Measurements from ENCODE around the gene GTF2H4. TPM values are rescaled to one million over a fixed set of nuclear protein-coding genes. Genes with fewer than 3 reads are reported as not detected.

Gene GTF2H4
- total RNA-seq, 2 donors from 2014 or later: 15.8 to 25.7 TPM

DNA sequence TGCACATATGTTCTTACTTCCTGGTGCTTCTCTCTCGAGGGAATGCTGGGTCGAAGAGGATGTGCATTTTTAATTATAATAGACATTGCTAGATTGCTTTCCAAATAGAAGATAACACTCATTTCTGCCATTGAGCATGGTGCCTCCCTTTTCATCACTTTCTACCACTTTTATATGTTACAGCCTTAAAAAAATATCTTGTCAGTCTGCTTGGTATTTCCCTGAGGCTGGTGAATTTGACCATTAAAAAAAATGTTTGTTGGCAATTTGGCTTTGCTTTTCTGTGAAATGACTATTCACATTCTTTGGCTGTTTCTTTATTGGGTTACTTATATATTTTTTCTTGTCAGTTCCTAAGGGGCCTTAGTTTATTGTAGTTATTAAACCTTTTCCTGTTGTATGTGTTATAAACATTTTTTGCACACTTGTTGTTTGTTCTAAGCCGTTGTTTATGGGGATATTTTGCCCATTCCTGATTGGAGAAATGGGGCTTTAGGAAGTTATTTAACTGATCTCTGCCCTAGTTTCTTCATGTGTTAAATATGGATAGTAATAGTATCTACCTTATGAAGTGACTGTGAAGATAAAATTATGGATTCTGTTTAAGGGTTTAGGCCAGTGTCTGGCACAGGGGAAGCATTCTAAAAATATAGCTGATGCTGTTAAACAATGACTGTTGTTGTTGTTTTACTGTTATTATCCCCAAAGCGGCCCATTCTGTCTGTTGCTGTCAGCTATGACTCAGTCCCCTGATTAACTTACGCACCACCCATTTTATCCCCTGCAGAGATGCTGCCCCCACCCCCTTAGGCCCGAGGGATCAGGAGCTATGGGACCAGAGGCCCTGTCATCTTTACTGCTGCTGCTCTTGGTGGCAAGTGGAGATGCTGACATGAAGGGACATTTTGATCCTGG is 19.8 kb upstream of the GTF2H4 start:
- H3K9ac ChIP-seq (ENCODE audit: low read depth in 2 of 2, low read length in 2 of 2): peak overlapping the region in 1 of 2 donors; percentile 2
- no peaks in the 10 kb centered on the region for H3K9me3 ChIP-seq
- no peak for DNase-seq
- no peak overlapping the region for H3K4me3 ChIP-seq
- TF ChIP-seq, protein P1, sequence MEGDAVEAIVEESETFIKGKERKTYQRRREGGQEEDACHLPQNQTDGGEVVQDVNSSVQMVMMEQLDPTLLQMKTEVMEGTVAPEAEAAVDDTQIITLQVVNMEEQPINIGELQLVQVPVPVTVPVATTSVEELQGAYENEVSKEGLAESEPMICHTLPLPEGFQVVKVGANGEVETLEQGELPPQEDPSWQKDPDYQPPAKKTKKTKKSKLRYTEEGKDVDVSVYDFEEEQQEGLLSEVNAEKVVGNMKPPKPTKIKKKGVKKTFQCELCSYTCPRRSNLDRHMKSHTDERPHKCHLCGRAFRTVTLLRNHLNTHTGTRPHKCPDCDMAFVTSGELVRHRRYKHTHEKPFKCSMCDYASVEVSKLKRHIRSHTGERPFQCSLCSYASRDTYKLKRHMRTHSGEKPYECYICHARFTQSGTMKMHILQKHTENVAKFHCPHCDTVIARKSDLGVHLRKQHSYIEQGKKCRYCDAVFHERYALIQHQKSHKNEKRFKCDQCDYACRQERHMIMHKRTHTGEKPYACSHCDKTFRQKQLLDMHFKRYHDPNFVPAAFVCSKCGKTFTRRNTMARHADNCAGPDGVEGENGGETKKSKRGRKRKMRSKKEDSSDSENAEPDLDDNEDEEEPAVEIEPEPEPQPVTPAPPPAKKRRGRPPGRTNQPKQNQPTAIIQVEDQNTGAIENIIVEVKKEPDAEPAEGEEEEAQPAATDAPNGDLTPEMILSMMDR (IDR thresholded peaks at IDR 0.05): no peak
- intact Hi-C loops (cut with DNase I): no loop called here
- peaks cover 6% of the 10 kb centered on the region for H3K4me1 ChIP-seq
- no peak overlapping the region for H3K27ac ChIP-seq
- no peaks in the 10 kb centered on the region for H3K27me3 ChIP-seq
- peaks cover 10% of the 10 kb centered on the region for H3K36me3 ChIP-seq

GRCh38 chr6:30888816-30889495 is 19.1 kb upstream of the GTF2H4 start:
- peaks cover 6% of the 10 kb centered on the region for H3K4me1 ChIP-seq
- intact Hi-C loops (cut with DNase I): no loop called here
- no peak overlapping the region for H3K27ac ChIP-seq
- peak overlapping the region in 1 of 2 donors; percentile 2 for H3K9ac ChIP-seq (ENCODE audit: low read depth in 2 of 2, low read length in 2 of 2)
- peaks cover 12% of the 10 kb centered on the region for H3K36me3 ChIP-seq
- H3K4me3 ChIP-seq: no peak overlapping the region
- no peaks in the 10 kb centered on the region for H3K27me3 ChIP-seq
- H3K9me3 ChIP-seq: no peaks in the 10 kb centered on the region
- TF ChIP-seq, protein P1 (IDR thresholded peaks at IDR 0.05): no peak
- no peak for DNase-seq

GRCh38 chr6:30889496-30889885 is 18.5 kb upstream of the GTF2H4 start:
- Histone ChIP-seq H3K4me1 (peaks cover 6% of the 10 kb centered on the region), H3K9me3 (no peaks in the 10 kb centered on the region), H3K36me3 (peaks cover 12% of the 10 kb centered on the region), H3K9ac (ENCODE audit: low read depth in 2 of 2, low read length in 2 of 2) (no peak overlapping the region), H3K27me3 (no peaks in the 10 kb centered on the region), H3K27ac (no peak overlapping the region), H3K4me3 (no peak overlapping the region)
- DNase-seq: no peak
- intact Hi-C loops (cut with DNase I): no loop called here
- TF ChIP-seq, protein P1 (IDR thresholded peaks at IDR 0.05): no peak

DNA sequence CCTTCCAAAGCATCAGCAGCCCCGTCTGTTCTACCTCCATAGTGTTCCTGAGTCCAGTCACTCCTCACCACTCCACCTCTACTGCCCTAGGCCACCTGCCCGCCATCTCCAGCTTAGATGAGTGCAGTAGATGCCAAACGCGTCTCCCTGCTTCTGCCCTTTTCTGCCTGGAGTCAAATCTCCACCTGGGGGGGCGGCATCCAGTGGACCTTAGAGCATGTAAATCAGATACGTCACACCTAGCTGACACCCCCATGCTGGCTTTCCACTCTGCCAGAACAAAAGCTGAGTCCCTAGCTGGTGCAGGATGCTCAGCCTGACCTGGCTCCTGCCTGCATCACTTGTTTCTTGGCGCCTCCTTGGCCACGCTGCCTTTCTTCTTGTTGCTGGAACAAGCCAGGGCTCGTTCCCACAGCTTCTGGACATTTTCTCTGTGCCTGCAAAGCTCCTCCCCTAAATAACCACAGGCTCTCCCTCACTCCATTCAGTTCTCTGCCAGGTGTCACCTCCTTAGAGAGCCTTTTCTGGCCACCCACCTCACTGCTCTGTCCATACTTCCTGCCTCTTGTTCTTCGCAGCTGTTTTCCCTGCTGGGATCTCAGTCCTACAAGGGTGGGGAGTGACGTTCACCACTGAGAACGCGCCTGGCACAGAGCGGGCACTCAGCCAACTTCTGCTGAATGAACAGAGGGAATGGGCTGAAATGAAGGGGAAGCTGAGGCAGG is 17.9 kb upstream of the GTF2H4 start:
- Histone ChIP-seq H3K9me3 (no peaks in the 10 kb centered on the region), H3K27me3 (no peaks in the 10 kb centered on the region), H3K4me3 (no peak overlapping the region), H3K4me1 (peaks cover 6% of the 10 kb centered on the region), H3K9ac (ENCODE audit: low read depth in 2 of 2, low read length in 2 of 2) (no peak overlapping the region), H3K36me3 (peaks cover 12% of the 10 kb centered on the region), H3K27ac (no peak overlapping the region)
- TF ChIP-seq, protein P1 (IDR thresholded peaks at IDR 0.05): no peak
- DNase-seq: no peak
- intact Hi-C loops (cut with DNase I): no loop called here

Data from colonic mucosa (tissue), 4 donors.